ENCODE data around the gene BCL11A.

The BCL11A gene

GRCh38 chr2:60490441-60490840, 63.0 kb downstream of the BCL11A start:
- H3K27me3 ChIP-seq (replicated peaks; ENCODE audit: control insufficient read depth, insufficient read depth, low read length, poor library complexity, severe bottlenecking) = no peaks in the 10 kb centered on the region
- no peak for DNase-seq
- no peaks in the 10 kb centered on the region for H3K36me3 ChIP-seq (ENCODE audit: control insufficient read depth, insufficient read depth, low read length)
- H3K27ac ChIP-seq (ENCODE audit: insufficient read depth, low read length, poor library complexity, severe bottlenecking) = no peak overlapping the region
- no peaks in the 10 kb centered on the region for H3K9me3 ChIP-seq (ENCODE audit: control insufficient read depth, low read length)
- no peaks in the 10 kb centered on the region for H3K4me1 ChIP-seq (ENCODE audit: control insufficient read depth, insufficient read depth, low read length, poor library complexity, severe bottlenecking)
- H3K4me3 ChIP-seq (ENCODE audit: insufficient read depth, low read depth, low read length, poor library complexity, severe bottlenecking) = no peak overlapping the region

- H3K27ac ChIP-seq (ENCODE audit: insufficient read depth, low read length, poor library complexity, severe bottlenecking) = no peak overlapping the region
- no peaks in the 10 kb centered on the region for H3K9me3 ChIP-seq (ENCODE audit: control insufficient read depth, low read length)
- no peak for DNase-seq
- no peak overlapping the region for H3K4me3 ChIP-seq (ENCODE audit: insufficient read depth, low read depth, low read length, poor library complexity, severe bottlenecking)
- no peaks in the 10 kb centered on the region for H3K36me3 ChIP-seq (ENCODE audit: control insufficient read depth, insufficient read depth, low read length)
- H3K4me1 ChIP-seq (ENCODE audit: control insufficient read depth, insufficient read depth, low read length, poor library complexity, severe bottlenecking) = no peaks in the 10 kb centered on the region
- no peaks in the 10 kb centered on the region for H3K27me3 ChIP-seq (replicated peaks; ENCODE audit: control insufficient read depth, insufficient read depth, low read length, poor library complexity, severe bottlenecking)
These were observed 64.2 kb downstream of the BCL11A start for GRCh38 chr2:60489289-60489688.

DNA sequence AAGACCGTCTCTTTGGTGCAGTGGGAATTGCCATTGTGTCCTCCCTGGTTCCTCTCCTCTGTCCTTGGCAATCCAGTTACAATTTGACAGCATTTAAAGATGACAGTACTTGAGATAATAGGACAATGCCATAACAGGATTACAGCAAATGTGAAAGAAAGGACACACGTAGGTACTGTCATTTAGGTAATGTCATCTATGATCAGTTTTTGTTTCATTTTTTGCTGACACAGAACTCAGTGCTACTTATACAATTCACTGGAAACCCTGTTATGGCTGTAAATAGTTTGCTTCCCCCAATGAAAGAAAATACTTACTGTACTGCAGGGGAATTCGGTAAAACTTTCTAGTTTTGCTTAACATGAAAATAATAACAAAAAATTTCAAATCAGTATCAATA, 65.2 kb downstream of the BCL11A start:
- H3K9me3 ChIP-seq (ENCODE audit: control insufficient read depth, low read length) = no peaks in the 10 kb centered on the region
- H3K27me3 ChIP-seq (replicated peaks; ENCODE audit: control insufficient read depth, insufficient read depth, low read length, poor library complexity, severe bottlenecking) = no peaks in the 10 kb centered on the region
- no peak overlapping the region for H3K27ac ChIP-seq (ENCODE audit: insufficient read depth, low read length, poor library complexity, severe bottlenecking)
- H3K36me3 ChIP-seq (ENCODE audit: control insufficient read depth, insufficient read depth, low read length) = no peaks in the 10 kb centered on the region
- no peak for DNase-seq
- H3K4me3 ChIP-seq (ENCODE audit: insufficient read depth, low read depth, low read length, poor library complexity, severe bottlenecking) = no peak overlapping the region
- no peaks in the 10 kb centered on the region for H3K4me1 ChIP-seq (ENCODE audit: control insufficient read depth, insufficient read depth, low read length, poor library complexity, severe bottlenecking)

- no peaks in the 10 kb centered on the region for H3K36me3 ChIP-seq (ENCODE audit: control insufficient read depth, insufficient read depth, low read length)
- H3K4me1 ChIP-seq (ENCODE audit: control insufficient read depth, insufficient read depth, low read length, poor library complexity, severe bottlenecking) = no peaks in the 10 kb centered on the region
- no peaks in the 10 kb centered on the region for H3K27me3 ChIP-seq (replicated peaks; ENCODE audit: control insufficient read depth, insufficient read depth, low read length, poor library complexity, severe bottlenecking)
- H3K27ac ChIP-seq (ENCODE audit: insufficient read depth, low read length, poor library complexity, severe bottlenecking) = no peak overlapping the region
- H3K4me3 ChIP-seq (ENCODE audit: insufficient read depth, low read depth, low read length, poor library complexity, severe bottlenecking) = no peak overlapping the region
- no peak for DNase-seq
- no peaks in the 10 kb centered on the region for H3K9me3 ChIP-seq (ENCODE audit: control insufficient read depth, low read length)
These were observed 66.3 kb downstream of the BCL11A start for GRCh38 chr2:60487174-60487573.

GRCh38 chr2:60486551-60486950, 66.9 kb downstream of the BCL11A start:
- no peak for DNase-seq
- H3K4me1 ChIP-seq (ENCODE audit: control insufficient read depth, insufficient read depth, low read length, poor library complexity, severe bottlenecking) = no peaks in the 10 kb centered on the region
- no peak overlapping the region for H3K27ac ChIP-seq (ENCODE audit: insufficient read depth, low read length, poor library complexity, severe bottlenecking)
- H3K4me3 ChIP-seq (ENCODE audit: insufficient read depth, low read depth, low read length, poor library complexity, severe bottlenecking) = no peak overlapping the region
- no peaks in the 10 kb centered on the region for H3K9me3 ChIP-seq (ENCODE audit: control insufficient read depth, low read length)
- H3K36me3 ChIP-seq (ENCODE audit: control insufficient read depth, insufficient read depth, low read length) = no peaks in the 10 kb centered on the region
- no peaks in the 10 kb centered on the region for H3K27me3 ChIP-seq (replicated peaks; ENCODE audit: control insufficient read depth, insufficient read depth, low read length, poor library complexity, severe bottlenecking)

- DNase-seq = no peak
- no peaks in the 10 kb centered on the region for H3K27me3 ChIP-seq (replicated peaks; ENCODE audit: control insufficient read depth, insufficient read depth, low read length, poor library complexity, severe bottlenecking)
- no peaks in the 10 kb centered on the region for H3K36me3 ChIP-seq (ENCODE audit: control insufficient read depth, insufficient read depth, low read length)
- no peak overlapping the region for H3K27ac ChIP-seq (ENCODE audit: insufficient read depth, low read length, poor library complexity, severe bottlenecking)
- H3K4me1 ChIP-seq (ENCODE audit: control insufficient read depth, insufficient read depth, low read length, poor library complexity, severe bottlenecking) = no peaks in the 10 kb centered on the region
- H3K4me3 ChIP-seq (ENCODE audit: insufficient read depth, low read depth, low read length, poor library complexity, severe bottlenecking) = no peak overlapping the region
- H3K9me3 ChIP-seq (ENCODE audit: control insufficient read depth, low read length) = no peaks in the 10 kb centered on the region
These were observed 67.4 kb downstream of the BCL11A start for GRCh38 chr2:60486067-60486466.

DNA sequence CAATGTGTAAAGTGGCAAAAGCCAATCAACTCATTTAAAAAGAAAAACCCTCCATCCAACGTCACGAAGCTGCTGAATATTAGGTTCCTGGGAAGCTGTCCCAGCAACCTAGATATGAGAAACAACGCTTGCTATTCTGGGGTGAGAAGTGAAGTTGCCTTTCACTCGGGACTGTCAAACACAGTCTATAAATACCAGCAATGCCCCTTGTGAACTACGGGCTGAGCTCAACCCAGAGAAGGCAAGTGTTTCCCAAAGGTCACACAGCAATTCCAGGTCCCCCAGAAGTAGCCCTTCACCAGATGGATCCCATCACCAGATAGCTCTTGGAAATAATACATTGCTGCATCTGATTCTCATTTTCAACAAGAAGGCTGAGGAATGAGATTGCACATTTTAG, 67.9 kb downstream of the BCL11A start:
- Histone ChIP-seq H3K4me3 (ENCODE audit: insufficient read depth, low read depth, low read length, poor library complexity, severe bottlenecking) (no peak overlapping the region), H3K27ac (ENCODE audit: insufficient read depth, low read length, poor library complexity, severe bottlenecking) (no peak overlapping the region), H3K9me3 (ENCODE audit: control insufficient read depth, low read length) (no peaks in the 10 kb centered on the region), H3K36me3 (ENCODE audit: control insufficient read depth, insufficient read depth, low read length) (no peaks in the 10 kb centered on the region), H3K4me1 (ENCODE audit: control insufficient read depth, insufficient read depth, low read length, poor library complexity, severe bottlenecking) (no peaks in the 10 kb centered on the region), H3K27me3 (replicated peaks; ENCODE audit: control insufficient read depth, insufficient read depth, low read length, poor library complexity, severe bottlenecking) (no peaks in the 10 kb centered on the region)
- no peak for DNase-seq

- H3K27me3 ChIP-seq (replicated peaks; ENCODE audit: control insufficient read depth, insufficient read depth, low read length, poor library complexity, severe bottlenecking) = no peaks in the 10 kb centered on the region
- no peak overlapping the region for H3K4me3 ChIP-seq (ENCODE audit: insufficient read depth, low read depth, low read length, poor library complexity, severe bottlenecking)
- H3K4me1 ChIP-seq (ENCODE audit: control insufficient read depth, insufficient read depth, low read length, poor library complexity, severe bottlenecking) = no peaks in the 10 kb centered on the region
- DNase-seq = no peak
- no peak overlapping the region for H3K27ac ChIP-seq (ENCODE audit: insufficient read depth, low read length, poor library complexity, severe bottlenecking)
- no peaks in the 10 kb centered on the region for H3K9me3 ChIP-seq (ENCODE audit: control insufficient read depth, low read length)
- H3K36me3 ChIP-seq (ENCODE audit: control insufficient read depth, insufficient read depth, low read length) = no peaks in the 10 kb centered on the region
These were observed 68.4 kb downstream of the BCL11A start for GRCh38 chr2:60485055-60485454.

- Histone ChIP-seq H3K4me1 (ENCODE audit: control insufficient read depth, insufficient read depth, low read length, poor library complexity, severe bottlenecking) (no peaks in the 10 kb centered on the region), H3K27ac (ENCODE audit: insufficient read depth, low read length, poor library complexity, severe bottlenecking) (no peak overlapping the region), H3K36me3 (ENCODE audit: control insufficient read depth, insufficient read depth, low read length) (no peaks in the 10 kb centered on the region)
These were observed 69.3 kb downstream of the BCL11A start for GRCh38 chr2:60484133-60484645.

DNA sequence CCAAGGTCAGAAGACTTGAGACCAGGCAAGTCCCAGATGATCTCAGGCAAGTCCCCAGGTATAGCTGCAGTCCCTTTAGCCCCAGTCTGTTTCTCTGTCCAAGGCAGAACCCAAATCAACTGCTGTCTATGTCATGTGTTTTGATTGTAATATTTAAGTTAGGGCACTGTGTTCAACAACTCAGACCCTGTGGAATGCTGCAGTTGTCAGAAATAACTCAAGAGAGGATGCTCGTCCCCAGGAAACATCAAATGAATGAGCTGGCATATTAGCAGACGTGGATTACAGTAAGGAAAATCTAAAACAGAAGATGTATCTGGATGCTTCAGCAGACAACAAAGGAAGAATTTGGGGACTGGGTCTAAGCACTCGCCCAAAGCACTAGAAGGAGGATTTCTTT, 70.1 kb downstream of the BCL11A start:
- no peak overlapping the region for H3K27ac ChIP-seq (ENCODE audit: insufficient read depth, low read length, poor library complexity, severe bottlenecking)
- no peaks in the 10 kb centered on the region for H3K27me3 ChIP-seq (replicated peaks; ENCODE audit: control insufficient read depth, insufficient read depth, low read length, poor library complexity, severe bottlenecking)
- no peak for DNase-seq
- no peaks in the 10 kb centered on the region for H3K9me3 ChIP-seq (ENCODE audit: control insufficient read depth, low read length)
- no peaks in the 10 kb centered on the region for H3K36me3 ChIP-seq (ENCODE audit: control insufficient read depth, insufficient read depth, low read length)
- no peaks in the 10 kb centered on the region for H3K4me1 ChIP-seq (ENCODE audit: control insufficient read depth, insufficient read depth, low read length, poor library complexity, severe bottlenecking)
- no peak overlapping the region for H3K4me3 ChIP-seq (ENCODE audit: insufficient read depth, low read depth, low read length, poor library complexity, severe bottlenecking)

More at GRCh38 chr2:60484133-60484645, 69.3 kb downstream of the BCL11A start:
- Histone ChIP-seq H3K27me3 (replicated peaks; ENCODE audit: control insufficient read depth, insufficient read depth, low read length, poor library complexity, severe bottlenecking) (no peaks in the 10 kb centered on the region), H3K9me3 (ENCODE audit: control insufficient read depth, low read length) (no peaks in the 10 kb centered on the region), H3K4me3 (ENCODE audit: insufficient read depth, low read depth, low read length, poor library complexity, severe bottlenecking) (no peak overlapping the region)
- no peak for DNase-seq

- DNase-seq = no peak
- H3K36me3 ChIP-seq (ENCODE audit: control insufficient read depth, insufficient read depth, low read length) = no peaks in the 10 kb centered on the region
- no peak overlapping the region for H3K4me3 ChIP-seq (ENCODE audit: insufficient read depth, low read depth, low read length, poor library complexity, severe bottlenecking)
- H3K9me3 ChIP-seq (ENCODE audit: control insufficient read depth, low read length) = no peaks in the 10 kb centered on the region
- H3K27me3 ChIP-seq (replicated peaks; ENCODE audit: control insufficient read depth, insufficient read depth, low read length, poor library complexity, severe bottlenecking) = no peaks in the 10 kb centered on the region
- H3K4me1 ChIP-seq (ENCODE audit: control insufficient read depth, insufficient read depth, low read length, poor library complexity, severe bottlenecking) = no peaks in the 10 kb centered on the region
- H3K27ac ChIP-seq (ENCODE audit: insufficient read depth, low read length, poor library complexity, severe bottlenecking) = no peak overlapping the region
These were observed 71.2 kb downstream of the BCL11A start for GRCh38 chr2:60482222-60482621.
